H9 (cell line): ENCODE results near the gene PARP9. TPM values are rescaled to one million over a fixed set of nuclear protein-coding genes. Genes with fewer than 3 reads are reported as not detected.

ENCODE experiments used
- DNase-seq: peaks from one replicate; pipeline ENCODE4 v3.0.0-alpha.2; 2017
- H2AFZ ChIP-seq: one replicate; pipeline ENCODE4 v1.6.1; 2013; ENCODE audit warnings: mild to moderate bottlenecking, low read length, control low read depth, moderate library complexity
- H2AK5ac ChIP-seq: 2 replicates; pipeline ENCODE4 v1.6.1; 2013; ENCODE audit warnings: low read length, control low read depth, mixed read lengths; ENCODE audit not compliant: insufficient read length
- H2BK120ac ChIP-seq: one replicate; pipeline ENCODE4 v1.6.1; 2013; ENCODE audit warnings: low read depth, mild to moderate bottlenecking, low read length, control low read depth, inconsistent platforms; ENCODE audit not compliant: poor library complexity, severe bottlenecking
- H2BK12ac ChIP-seq: 2 replicates; pipeline ENCODE4 v1.6.1; 2013; ENCODE audit warnings: low read length, control low read depth, mixed read lengths, low read depth; ENCODE audit not compliant: insufficient read length
- H2BK15ac ChIP-seq: 2 replicates; pipeline ENCODE4 v1.6.1; 2013; ENCODE audit warnings: low read depth, low read length, control low read depth
- H2BK20ac ChIP-seq: one replicate; pipeline ENCODE4 v1.6.1; 2013; ENCODE audit warnings: low read depth, mild to moderate bottlenecking, low read length, control low read depth, inconsistent platforms; ENCODE audit not compliant: poor library complexity, severe bottlenecking
- H2BK5ac ChIP-seq: 2 replicates; pipeline ENCODE4 v1.6.1; 2013; ENCODE audit warnings: low read length, control low read depth, mixed read lengths; ENCODE audit not compliant: insufficient read length
- H3K14ac ChIP-seq: 2 replicates; pipeline ENCODE4 v1.6.1; 2013; ENCODE audit warnings: low read length, control low read depth; ENCODE audit not compliant: insufficient read depth
- H3K18ac ChIP-seq: 2 replicates; pipeline ENCODE4 v1.6.1; 2013; ENCODE audit warnings: low read depth, mild to moderate bottlenecking, mixed read lengths, low read length, control low read depth; ENCODE audit not compliant: insufficient read length
- H3K23ac ChIP-seq: 2 replicates; pipeline ENCODE4 v1.6.1; 2013; ENCODE audit warnings: low read length, control low read depth, mixed read lengths, low read depth; ENCODE audit not compliant: insufficient read length
- H3K23me2 ChIP-seq: 2 replicates; pipeline ENCODE4 v1.6.1; 2013; ENCODE audit warnings: low read depth, mild to moderate bottlenecking, mixed read lengths, low read length, control low read depth; ENCODE audit not compliant: insufficient read length, poor library complexity, severe bottlenecking
- H3K27ac ChIP-seq: 2 replicates; pipeline ENCODE4 v1.5.1; 2013; ENCODE audit warnings: low read length, control low read depth, mixed read lengths, low read depth; ENCODE audit not compliant: insufficient read length
- H3K27me3 ChIP-seq: 2 replicates; pipeline ENCODE4 v1.6.1; 2013; ENCODE audit warnings: low read length, control low read depth, inconsistent platforms; ENCODE audit not compliant: insufficient read depth
- H3K4ac ChIP-seq: 2 replicates; pipeline ENCODE4 v1.6.1; 2013; ENCODE audit warnings: low read depth, mild to moderate bottlenecking, control low read depth, inconsistent platforms, low read length, moderate library complexity
- H3K4me1 ChIP-seq: 2 replicates; pipeline ENCODE4 v1.6.1; 2013; ENCODE audit warnings: low read length, control low read depth, inconsistent platforms; ENCODE audit not compliant: insufficient read depth
- H3K4me2 ChIP-seq: 2 replicates; pipeline ENCODE4 v1.6.1; 2013; ENCODE audit warnings: low read length, control low read depth, mixed read lengths; ENCODE audit not compliant: insufficient read length, insufficient read depth
- H3K56ac ChIP-seq: 2 replicates; pipeline ENCODE4 v1.6.1; 2013; ENCODE audit warnings: low read depth, mild to moderate bottlenecking, mixed read lengths, low read length, control low read depth; ENCODE audit not compliant: insufficient read length
- H3K79me1 ChIP-seq: 2 replicates; pipeline ENCODE4 v1.6.1; 2013; ENCODE audit warnings: low read depth, mild to moderate bottlenecking, moderate library complexity, low read length, control low read depth, inconsistent platforms; ENCODE audit not compliant: insufficient read depth, poor library complexity, severe bottlenecking
- H3K79me2 ChIP-seq: 2 replicates; pipeline ENCODE4 v1.6.1; 2013; ENCODE audit warnings: low read length, control low read depth, inconsistent platforms; ENCODE audit not compliant: insufficient read depth
- H3K9ac ChIP-seq: 2 replicates; pipeline ENCODE4 v1.6.1; 2013; ENCODE audit warnings: low read length, control low read depth, mixed read lengths; ENCODE audit not compliant: insufficient read length; ENCODE audit errors: extremely low read depth
- H3K9me3 ChIP-seq: one replicate; pipeline ENCODE4 v1.6.1; 2013; ENCODE audit warnings: low read depth, low read length, inconsistent platforms; ENCODE audit not compliant: control insufficient read depth
- H3T11ph ChIP-seq: one replicate; pipeline ENCODE4 v1.6.1; 2013; ENCODE audit warnings: mild to moderate bottlenecking, low read length, control low read depth, inconsistent platforms
- H4K20me1 ChIP-seq: one replicate; pipeline ENCODE4 v1.6.1; 2013; ENCODE audit not compliant: control insufficient read depth, insufficient read length, insufficient read depth
- H4K5ac ChIP-seq: 2 replicates; pipeline ENCODE4 v1.6.1; 2013; ENCODE audit warnings: low read depth, mild to moderate bottlenecking, mixed read lengths, low read length, control low read depth; ENCODE audit not compliant: insufficient read length
- H4K8ac ChIP-seq: replicated peaks from 2 replicates; pipeline ENCODE4 v1.6.1; 2013; ENCODE audit warnings: low read length, control low read depth, mixed read lengths, low read depth; ENCODE audit not compliant: insufficient read length
- H4K91ac ChIP-seq: 2 replicates; pipeline ENCODE4 v1.6.1; 2013; ENCODE audit warnings: low read depth, mild to moderate bottlenecking, moderate library complexity, mixed read lengths, low read length, control low read depth; ENCODE audit not compliant: insufficient read length
- H3K27ac Mint-ChIP-seq, 3 experiments: 2 replicates in 2 of 3; 3 replicates in 1 of 3; pipeline ENCODE4 v1.8.0; 2020 to 2021; ENCODE audit warnings: mixed read lengths in 3 of 3, mild to moderate bottlenecking in 1 of 3, moderate library complexity in 1 of 3
- H3K27me3 Mint-ChIP-seq: 2 replicates; pipeline ENCODE4 v1.8.0; 2021; ENCODE audit warnings: low read depth, mild to moderate bottlenecking, moderate library complexity, mixed read lengths
- H3K36me3 Mint-ChIP-seq, 3 experiments: 2 replicates in 2 of 3; 3 replicates in 1 of 3; pipeline ENCODE4 v1.8.0; 2020 to 2021; ENCODE audit warnings: low read depth in 3 of 3, mixed read lengths in 3 of 3; ENCODE audit not compliant: insufficient read depth in 1 of 3
- H3K4me1 Mint-ChIP-seq, 2 experiments: 2 replicates each; pipeline ENCODE4 v1.8.0; 2020; ENCODE audit warnings: mixed read lengths in 2 of 2
- H3K4me3 Mint-ChIP-seq, 2 experiments: 2 replicates in 1 of 2; 3 replicates in 1 of 2; pipeline ENCODE4 v1.8.0; 2020 to 2021; ENCODE audit warnings: mild to moderate bottlenecking in 2 of 2, mixed read lengths in 2 of 2, moderate library complexity in 1 of 2
- H3K9me3 Mint-ChIP-seq, 2 experiments: 2 replicates in 1 of 2; 3 replicates in 1 of 2; pipeline ENCODE4 v1.8.0; 2020; ENCODE audit warnings: mild to moderate bottlenecking in 2 of 2, mixed read lengths in 2 of 2, moderate library complexity in 1 of 2
- CTCF ChIP-seq: fragments of 200-600 bp; sonication (generic); conservative IDR thresholded peaks from 3 replicates; pipeline ENCODE4 v1.8.0; 2021; ENCODE audit warnings: antibody characterized with exemption, mild to moderate bottlenecking
- WGBS: extraction: QIAGEN DNeasy Blood & Tissue Kit; methylation state at CpG from one replicate; pipeline ENCODE4 v1.1.7; 2013; ENCODE audit warnings: missing lambda C conversion rate, low lambda C conversion rate, mixed read lengths; ENCODE audit not compliant: insufficient read length; ENCODE audit errors: extremely low coverage; 5-methylcytosine and 5-hydroxymethylcytosine counted together
- total RNA-seq: library from RNA; stranded (reverse); gene quantifications from 2 replicates; pipeline ENCODE4 v1.2.1, GENCODE V29; 2021

Gene PARP9
- total RNA-seq, 1 experiment from 2014 or later: 3.4 TPM

DNA sequence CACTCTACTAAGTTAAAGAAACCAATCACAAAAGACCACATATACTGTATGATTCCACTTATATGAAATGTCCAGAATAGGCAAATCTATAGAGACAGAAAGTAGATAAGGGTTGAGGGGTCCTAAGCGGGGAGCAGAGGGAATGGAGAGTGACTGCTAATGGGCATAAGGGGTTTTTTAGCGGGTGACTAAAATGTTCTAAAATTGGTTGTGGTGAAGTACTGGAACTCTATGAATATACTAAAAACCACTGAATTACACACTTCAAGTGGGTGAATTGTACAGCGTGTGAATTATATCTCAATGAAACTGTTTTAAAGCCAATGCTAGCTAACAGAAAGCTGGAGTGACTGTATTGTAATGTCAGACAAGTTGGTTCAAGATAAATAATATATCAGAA is 82.7 kb downstream of the PARP9 start:
- no peak overlapping the region for H3T11ph ChIP-seq
- H3K27me3 ChIP-seq: no peaks in the 10 kb centered on the region
- no peak overlapping the region for H2BK20ac ChIP-seq
- no peak overlapping the region for H2BK5ac ChIP-seq
- no peaks in the 10 kb centered on the region for H3K79me1 ChIP-seq
- H2AFZ ChIP-seq: no peak overlapping the region
- no peak overlapping the region for H2AK5ac ChIP-seq
- no peaks in the 10 kb centered on the region for H3K9me3 ChIP-seq
- H4K8ac ChIP-seq: no peak overlapping the region
- Mint-ChIP-seq H3K4me1 (peaks cover 3 to 9% of the 10 kb centered on the region in 2 experiments; a peak in 2 of 4 replicates), H3K27me3 (no peaks in the 10 kb centered on the region), H3K27ac (no peak overlapping the region), H3K9me3 (no peaks in the 10 kb centered on the region), H3K4me3 (no peak overlapping the region), H3K36me3 (no peaks in the 10 kb centered on the region)
- H3K9ac ChIP-seq: no peak overlapping the region
- H3K23ac ChIP-seq: no peak overlapping the region
- no peaks in the 10 kb centered on the region for H3K23me2 ChIP-seq
- H3K56ac ChIP-seq: no peak overlapping the region
- no peak overlapping the region for H2BK12ac ChIP-seq
- no peak for TF ChIP-seq CTCF
- DNase-seq: no peak
- H3K4me1 ChIP-seq: no peaks in the 10 kb centered on the region
- H3K27ac ChIP-seq: no peak overlapping the region
- H4K91ac ChIP-seq: no peak overlapping the region
- H4K20me1 ChIP-seq: no peaks in the 10 kb centered on the region
- no peak overlapping the region for H3K4me2 ChIP-seq
- no peak overlapping the region for H3K18ac ChIP-seq
- no peak overlapping the region for H3K14ac ChIP-seq
- H4K5ac ChIP-seq: no peak overlapping the region
- H3K4ac ChIP-seq: no peak overlapping the region
- WGBS: no CpG with 5 or more reads among the region's 3 CpGs
- H2BK120ac ChIP-seq: no peak overlapping the region
- H3K79me2 ChIP-seq: peaks cover 5% of the 10 kb centered on the region; the same call in 1 of the 2 replicates
- H2BK15ac ChIP-seq: no peak overlapping the region

Other genes with a start within 250 kb of the PARP9 start
- not detected in 2 replicates for gene CSTA, start 239.1 kb downstream of the PARP9 start, total RNA-seq
- gene MIX23, start 181.1 kb downstream of the PARP9 start, total RNA-seq: 79.2 and 80.6 TPM in 2 replicates
- gene FAM162A, start 180.1 kb downstream of the PARP9 start, total RNA-seq: 78.5 and 87.6 TPM in 2 replicates
- 3.2 and 3.7 TPM in 2 replicates for gene WDR5B, start 148.2 kb downstream of the PARP9 start, total RNA-seq
- gene KPNA1, start 49.4 kb downstream of the PARP9 start, total RNA-seq: 71.7 and 71.8 TPM in 2 replicates
- 6.6 and 7.5 TPM in 2 replicates for gene DTX3L, start within 50 bp of the PARP9 start, total RNA-seq
- gene PARP15, start 13.3 kb upstream of the PARP9 start, total RNA-seq: 0.18 and 0.24 TPM in 2 replicates
- 16.4 and 17.4 TPM in 2 replicates for gene PARP14, start 116.5 kb upstream of the PARP9 start, total RNA-seq
- gene HSPBAP1, start 229.5 kb upstream of the PARP9 start, total RNA-seq: 8.9 and 9.8 TPM in 2 replicates
- 10.0 and 10.7 TPM in 2 replicates for gene SLC49A4, start 230.8 kb upstream of the PARP9 start, total RNA-seq